Sigmoid colon (tissue), 7 donors: Measurements from ENCODE around the gene IAH1. TPM values are rescaled to one million over a fixed set of nuclear protein-coding genes. Genes with fewer than 3 reads are reported as not detected.

Source experiments
- DNase-seq: peaks from one replicate; pipeline ENCODE4 v3.0.0-alpha.2; 2019
- H3K27ac ChIP-seq, 4 donors: fragments of 200-600 bp; sonication (generic); one replicate each; pipeline ENCODE4 v1.5.1; 2016 to 2019; ENCODE audit warnings: mild to moderate bottlenecking in 1 of 4
- H3K27me3 ChIP-seq, 3 donors: fragments of 200-600 bp; sonication (generic); one replicate each; pipeline ENCODE4 v1.5.1; 2019; ENCODE audit warnings: mild to moderate bottlenecking in 1 of 3
- H3K36me3 ChIP-seq, 4 donors: fragments of 200-600 bp; sonication (generic); one replicate each; pipeline ENCODE4 v1.5.1; 2016 to 2019
- H3K4me1 ChIP-seq, 4 donors: fragments of 200-600 bp; sonication (generic); one replicate each; pipeline ENCODE4 v1.5.1; 2017 to 2019
- H3K4me3 ChIP-seq, 4 donors: fragments of 200-600 bp; sonication (generic); one replicate each; pipeline ENCODE4 v1.5.1; 2017 to 2019; ENCODE audit warnings: mild to moderate bottlenecking in 2 of 4, moderate library complexity in 1 of 4
- H3K9me3 ChIP-seq, 4 donors: fragments of 200-600 bp in 3 of 4; sonication (generic) in 3 of 4; one replicate each; pipeline versions ENCODE4 v1.5.1 to v1.6.1; 2013 to 2019
- EP300 ChIP-seq, 4 donors: sonication (generic); formaldehyde crosslinking; IDR thresholded peaks; one replicate each; pipeline ENCODE4 v1.6.1; 2017; ENCODE audit warnings: antibody characterized with exemption in 4 of 4
- POLR2A ChIP-seq, 2 donors: fragments of 450-650 bp; IDR thresholded peaks; one replicate each; pipeline ENCODE4 v1.6.1; 2016; ENCODE audit warnings: antibody characterized with exemption in 2 of 2, mild to moderate bottlenecking in 2 of 2, moderate library complexity in 2 of 2
- POLR2AphosphoS5 ChIP-seq, 4 donors: sonication (generic); formaldehyde crosslinking; IDR thresholded peaks; one replicate each; pipeline ENCODE4 v1.6.1; 2017; ENCODE audit warnings: antibody characterized with exemption in 4 of 4
- WGBS, 2 donors: extraction: QIAGEN DNeasy Blood & Tissue Kit; methylation state at CpG; one replicate each; pipeline ENCODE4 v1.1.7; 2013; 5-methylcytosine and 5-hydroxymethylcytosine counted together
- intact Hi-C: fragments of 100-400 bp; cut with DNase I; formaldehyde crosslinking; loops from one replicate; pipeline ENCODE4 v1.15.1; 2023
- polyA plus RNA-seq, 3 donors: library from polyadenylated mRNA; stranded (reverse); fragments of 200-250 nt; gene quantifications; one replicate each; pipeline ENCODE4 v1.2.3, GENCODE V29; 2013
- total RNA-seq, 4 donors: library from RNA; depleted of rRNA; stranded (reverse); fragments of >200 nt; gene quantifications; one replicate each; pipeline ENCODE4 v1.1.0, GENCODE V29; 2016
- TF ChIP-seq, protein P1 (sequence below), 4 experiments: fragments of 450-650 bp in 3 of 4; fragments of 200-600 bp in 1 of 4; IDR thresholded peaks; one replicate each; pipeline ENCODE4 v1.5.1; 2016 to 2019; ENCODE audit warnings: antibody characterized with exemption in 4 of 4, mild to moderate bottlenecking in 3 of 4, moderate library complexity in 2 of 4
- donor health status: healthy with polysubstance abuse.
- donor health status: Bipolar disorder and iron deficiency.
- donor health status: healthy.

Gene IAH1
- total and polyA plus RNA-seq, 7 donors = 46.3 to 94.9 (median 73.8) TPM

DNA sequence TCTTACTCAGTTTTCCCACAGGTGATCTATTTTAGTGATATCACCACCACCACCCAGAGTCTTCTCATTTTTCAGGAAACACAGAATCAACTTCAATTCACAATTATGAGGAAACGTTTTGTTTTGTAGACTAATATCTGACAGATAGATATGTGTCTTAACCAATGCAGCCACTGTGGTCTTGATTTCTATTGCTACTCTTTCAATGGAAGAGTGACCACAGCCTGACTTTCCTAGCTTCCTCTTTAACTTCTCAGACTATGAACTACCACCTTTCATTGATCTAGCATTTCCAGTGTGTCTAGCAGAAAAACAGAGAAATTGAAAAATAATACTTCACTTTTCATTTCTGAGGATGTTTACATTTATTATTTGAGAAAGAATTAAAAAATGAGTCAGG, 60.8 kb downstream of the IAH1 start:
- DNase-seq = no peak
- Histone ChIP-seq H3K9me3 (no peaks in the 10 kb centered on the region), H3K27ac (no peak overlapping the region), H3K4me3 (no peak overlapping the region), H3K36me3 (peaks cover 0 to 11% (median 5%) of the 10 kb centered on the region in 4 donors), H3K4me1 (no peaks in the 10 kb centered on the region), H3K27me3 (no peaks in the 10 kb centered on the region)
- 45 to 56% methylated on average over 1 of the region's 1 CpG for WGBS, 2 donors
- intact Hi-C loops = no loop called here
- TF ChIP-seq POLR2A (IDR thresholded peaks at IDR 0.05) (no peak), POLR2AphosphoS5 (IDR thresholded peaks at IDR 0.05) (no peak), EP300 (IDR thresholded peaks at IDR 0.05) (no peak)
- TF ChIP-seq, protein P1, sequence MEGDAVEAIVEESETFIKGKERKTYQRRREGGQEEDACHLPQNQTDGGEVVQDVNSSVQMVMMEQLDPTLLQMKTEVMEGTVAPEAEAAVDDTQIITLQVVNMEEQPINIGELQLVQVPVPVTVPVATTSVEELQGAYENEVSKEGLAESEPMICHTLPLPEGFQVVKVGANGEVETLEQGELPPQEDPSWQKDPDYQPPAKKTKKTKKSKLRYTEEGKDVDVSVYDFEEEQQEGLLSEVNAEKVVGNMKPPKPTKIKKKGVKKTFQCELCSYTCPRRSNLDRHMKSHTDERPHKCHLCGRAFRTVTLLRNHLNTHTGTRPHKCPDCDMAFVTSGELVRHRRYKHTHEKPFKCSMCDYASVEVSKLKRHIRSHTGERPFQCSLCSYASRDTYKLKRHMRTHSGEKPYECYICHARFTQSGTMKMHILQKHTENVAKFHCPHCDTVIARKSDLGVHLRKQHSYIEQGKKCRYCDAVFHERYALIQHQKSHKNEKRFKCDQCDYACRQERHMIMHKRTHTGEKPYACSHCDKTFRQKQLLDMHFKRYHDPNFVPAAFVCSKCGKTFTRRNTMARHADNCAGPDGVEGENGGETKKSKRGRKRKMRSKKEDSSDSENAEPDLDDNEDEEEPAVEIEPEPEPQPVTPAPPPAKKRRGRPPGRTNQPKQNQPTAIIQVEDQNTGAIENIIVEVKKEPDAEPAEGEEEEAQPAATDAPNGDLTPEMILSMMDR (IDR thresholded peaks at IDR 0.05) = no peak

GRCh38 chr2:9536504-9536903, 62.2 kb downstream of the IAH1 start:
- DNase-seq = no peak
- Histone ChIP-seq H3K36me3 (peaks cover 0 to 11% (median 5%) of the 10 kb centered on the region in 4 donors), H3K27ac (no peak overlapping the region), H3K4me3 (no peak overlapping the region), H3K4me1 (no peaks in the 10 kb centered on the region), H3K9me3 (no peaks in the 10 kb centered on the region), H3K27me3 (no peaks in the 10 kb centered on the region)
- no peak for TF ChIP-seq POLR2A (IDR thresholded peaks at IDR 0.05)
- TF ChIP-seq, protein P1 (IDR thresholded peaks at IDR 0.05) = no peak
- no peak for TF ChIP-seq POLR2AphosphoS5 (IDR thresholded peaks at IDR 0.05)
- TF ChIP-seq EP300 (IDR thresholded peaks at IDR 0.05) = no peak
- 90 to 94% methylated on average over 6 of the region's 6 CpGs for WGBS, 2 donors
- intact Hi-C loops = no loop called here

DNA sequence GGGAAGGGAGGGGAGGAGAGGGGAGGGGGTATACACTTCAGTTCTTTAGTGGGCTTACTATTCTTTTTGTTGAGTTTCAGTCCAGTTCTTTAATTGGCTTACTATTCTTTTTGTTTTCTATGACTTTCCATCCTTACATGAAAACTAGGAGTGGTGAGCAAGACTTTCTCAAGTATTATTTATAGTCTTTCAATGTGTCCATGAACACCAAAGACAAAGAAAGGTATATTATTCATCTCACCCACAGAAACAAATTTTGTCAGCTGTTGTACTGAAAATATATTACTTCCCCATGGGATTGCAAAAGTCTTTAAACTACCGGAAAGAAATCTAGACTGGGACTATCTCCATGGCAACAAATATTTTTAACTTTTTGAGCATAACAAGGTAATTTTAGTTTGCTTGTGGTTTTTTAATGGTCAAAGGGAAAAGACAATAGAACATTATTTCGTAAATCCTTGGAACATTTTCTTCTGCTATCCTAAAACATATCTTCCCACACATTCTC, 63.7 kb downstream of the IAH1 start:
- peak in 3 of 4 donors; percentile 10 to 61 (median 13) for TF ChIP-seq POLR2AphosphoS5 (IDR thresholded peaks at IDR 0.05)
- TF ChIP-seq EP300 (IDR thresholded peaks at IDR 0.05) = peak in 1 of 4 donors; percentile 27
- TF ChIP-seq, protein P1 (IDR thresholded peaks at IDR 0.05) = no peak
- peaks cover 0 to 14% (median 3%) of the 10 kb centered on the region in 4 donors for H3K36me3 ChIP-seq
- no peak for DNase-seq
- no peaks in the 10 kb centered on the region for H3K27me3 ChIP-seq
- H3K27ac ChIP-seq = peak overlapping the region in 3 of 4 donors; percentile 35 to 58 (median 53)
- intact Hi-C loops = no loop called here
- no peak overlapping the region for H3K4me3 ChIP-seq
- 44 to 80% methylated on average over 2 of the region's 2 CpGs for WGBS, 2 donors
- peaks cover 0 to 3% (median 0%) of the 10 kb centered on the region in 4 donors for H3K4me1 ChIP-seq
- no peaks in the 10 kb centered on the region for H3K9me3 ChIP-seq

Other genes starting within 250 kb of the IAH1 start
- 10 to 100 TPM; 52.3 to 75.6 (median 61.6) TPM for gene ITGB1BP1, start 51.0 kb upstream of the IAH1 start, total RNA-seq
- gene ITGB1BP1, start 51.0 kb upstream of the IAH1 start, polyA plus RNA-seq = 10 to 100 TPM; 24.3 to 99.7 (median 47.4) TPM
- gene CPSF3, start 50.9 kb upstream of the IAH1 start, total RNA-seq = 10 to 100 TPM; 22.9 to 33.5 (median 27.5) TPM
- gene CPSF3, start 50.9 kb upstream of the IAH1 start, polyA plus RNA-seq = 10 to 100 TPM; 14.4 to 23.6 (median 14.6) TPM
- gene ADAM17, start 81.3 kb downstream of the IAH1 start, total RNA-seq = 10 to 100 TPM; 12.1 to 17.6 (median 16.1) TPM
- 10 to 100 TPM in 2 of 3 donors, 1 to 10 TPM in 1; 3.2 to 12.8 (median 10.2) TPM for gene ADAM17, start 81.3 kb downstream of the IAH1 start, polyA plus RNA-seq
- gene YWHAQ, start 156.4 kb downstream of the IAH1 start, total RNA-seq = 100 to 1,000 TPM; 179 to 273 (median 229) TPM
- 100 to 1,000 TPM; 179 to 240 (median 201) TPM for gene YWHAQ, start 156.4 kb downstream of the IAH1 start, polyA plus RNA-seq